ENCODE data around the gene BANK1.

Gene BANK1

GRCh38 chr4:101956068-101956825, 165.7 kb downstream of the BANK1 start:
- DNase-seq (ENCODE audit: low read depth in 2 of 2) = no peak

- DNase-seq (ENCODE audit: low read depth in 2 of 2) = no peak
Observed at GRCh38 chr4:101958547-101958946, 168.0 kb downstream of the BANK1 start.

GRCh38 chr4:101960431-101960830, 169.9 kb downstream of the BANK1 start:
- no peak for DNase-seq (ENCODE audit: low read depth in 2 of 2)

DNA sequence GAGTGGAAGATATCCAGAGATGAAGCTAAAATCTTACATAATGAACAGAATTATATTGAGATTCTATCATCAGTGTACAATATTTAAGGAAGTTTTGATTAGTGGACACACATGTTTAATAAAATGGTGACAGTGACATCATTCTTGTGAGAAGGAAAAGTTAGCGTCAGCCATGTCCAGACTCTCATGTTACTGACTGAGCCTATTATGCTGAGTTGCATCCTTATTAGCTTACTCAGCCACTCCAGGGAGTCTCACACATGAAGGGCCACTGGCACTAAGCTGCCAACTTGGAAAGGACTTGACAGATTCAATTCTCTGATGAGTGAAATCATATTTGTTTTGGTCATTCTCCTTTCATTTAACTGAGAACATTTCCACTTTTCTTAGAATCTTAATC, 170.6 kb downstream of the BANK1 start:
- DNase-seq (ENCODE audit: low read depth in 2 of 2) = no peak

DNA sequence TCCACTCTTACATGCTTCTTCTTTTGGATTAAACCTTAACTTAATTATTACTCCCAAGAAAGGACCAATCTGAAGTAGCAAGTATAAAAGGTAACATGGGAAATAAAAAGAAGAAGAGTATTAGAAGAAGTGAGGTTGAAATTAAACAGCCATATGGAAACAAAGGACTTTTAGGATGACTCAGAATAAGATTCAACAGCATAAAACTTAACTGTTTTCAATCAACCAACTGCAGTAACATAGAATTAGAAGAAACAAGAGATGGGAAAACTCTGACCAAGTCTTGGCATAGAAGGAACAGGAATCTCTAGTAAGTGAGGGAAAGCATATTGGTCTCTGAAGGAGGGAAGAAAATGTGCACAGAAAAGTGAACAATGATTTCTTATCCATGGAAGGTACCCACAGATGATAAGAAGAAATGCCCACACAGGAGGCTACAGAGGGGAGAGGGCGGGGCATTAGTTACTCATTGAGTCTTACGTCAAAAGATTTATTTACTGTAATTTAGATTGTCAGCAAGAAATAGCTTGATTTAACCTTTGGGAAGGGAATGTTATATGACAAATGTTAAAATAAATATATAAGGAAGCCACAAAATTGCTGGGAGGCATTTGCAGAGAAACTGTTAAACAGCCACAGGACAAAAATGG, 177.3 kb downstream of the BANK1 start:
- DNase-seq (ENCODE audit: low read depth in 2 of 2) = no peak

DNA sequence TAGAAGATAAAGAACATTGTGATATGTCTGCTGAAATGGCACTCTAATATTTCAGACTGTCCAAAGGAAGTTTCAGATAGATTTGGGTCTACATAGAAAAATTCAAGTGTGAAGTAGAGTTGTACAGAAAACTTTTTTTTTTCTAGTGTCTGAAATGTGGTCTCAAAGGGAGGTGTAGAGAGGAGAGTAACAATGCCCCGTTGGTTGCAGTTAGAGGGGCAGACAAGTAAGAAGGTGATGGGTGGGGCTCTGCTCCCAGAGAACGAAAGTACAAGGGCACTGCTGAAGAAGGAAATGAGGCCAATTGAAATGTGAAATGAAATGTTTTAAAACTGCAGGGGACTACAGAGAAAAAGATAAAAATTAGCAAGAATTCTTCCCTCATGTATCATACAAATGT, 177.8 kb downstream of the BANK1 start:
- DNase-seq (ENCODE audit: low read depth in 2 of 2) = no peak

GRCh38 chr4:101969965-101970364, 179.4 kb downstream of the BANK1 start:
- DNase-seq (ENCODE audit: low read depth in 2 of 2) = no peak

DNA sequence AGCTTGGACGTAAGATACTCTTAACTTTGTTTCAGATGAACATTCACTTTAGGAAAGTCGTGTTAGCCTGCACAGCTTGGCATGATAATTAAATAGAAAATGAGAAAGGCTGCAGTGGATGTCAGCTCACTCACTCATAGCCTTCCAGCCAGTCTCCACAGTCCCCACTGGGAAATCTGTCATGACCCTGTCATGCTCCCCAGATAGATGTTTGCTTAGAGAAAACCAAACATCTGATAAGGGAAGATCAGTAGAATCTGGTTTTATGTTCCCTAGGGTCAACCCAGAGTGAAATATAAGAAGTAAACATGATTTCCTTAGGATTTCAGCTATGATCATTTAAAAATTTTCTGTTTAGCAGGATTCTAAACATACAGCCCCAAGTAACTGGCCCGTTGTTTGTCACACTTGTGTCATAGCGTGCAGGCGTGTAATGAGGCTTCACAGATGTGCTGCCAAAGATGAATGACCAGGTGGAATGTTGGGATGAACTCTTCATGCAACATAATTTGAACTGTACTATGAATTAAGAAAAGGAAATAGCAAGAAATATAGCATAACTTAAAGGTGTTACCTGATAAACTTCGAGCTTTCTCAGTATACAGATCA, 180.1 kb downstream of the BANK1 start:
- no peak for DNase-seq (ENCODE audit: low read depth in 2 of 2)

- DNase-seq (ENCODE audit: low read depth in 2 of 2) = no peak
Observed at GRCh38 chr4:101972791-101973190, 182.3 kb downstream of the BANK1 start.

- no peak for DNase-seq (ENCODE audit: low read depth in 2 of 2)
Observed at GRCh38 chr4:101973361-101973760, 182.8 kb downstream of the BANK1 start.

GRCh38 chr4:101977076-101977475, 186.5 kb downstream of the BANK1 start:
- no peak for DNase-seq (ENCODE audit: low read depth in 2 of 2)

DNA sequence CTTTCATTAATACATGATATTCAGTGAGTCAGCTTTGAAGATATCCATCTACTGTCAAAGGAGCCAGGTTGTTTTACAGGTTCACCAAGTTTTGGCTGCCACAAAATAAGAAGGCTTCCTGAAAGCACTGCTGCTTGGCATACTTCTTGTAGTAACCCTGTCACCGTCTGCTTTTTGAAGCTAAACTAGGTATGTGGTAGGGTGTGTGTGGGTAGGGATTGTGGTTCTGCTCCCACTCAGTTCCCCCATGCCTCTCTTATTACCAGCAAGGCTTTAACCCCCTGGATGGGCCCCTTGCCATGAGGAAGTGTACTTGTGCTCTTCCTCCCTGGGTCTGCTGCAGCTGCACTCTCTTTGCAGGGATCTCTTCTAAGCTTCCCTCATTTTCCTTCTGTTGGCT, 191.2 kb downstream of the BANK1 start:
- DNase-seq (ENCODE audit: low read depth in 2 of 2) = no peak

GRCh38 chr4:101983835-101984234, 193.3 kb downstream of the BANK1 start:
- DNase-seq (ENCODE audit: low read depth in 2 of 2) = no peak

GRCh38 chr4:101987623-101988243, 197.2 kb downstream of the BANK1 start:
- no peak for DNase-seq (ENCODE audit: low read depth in 2 of 2)

DNA sequence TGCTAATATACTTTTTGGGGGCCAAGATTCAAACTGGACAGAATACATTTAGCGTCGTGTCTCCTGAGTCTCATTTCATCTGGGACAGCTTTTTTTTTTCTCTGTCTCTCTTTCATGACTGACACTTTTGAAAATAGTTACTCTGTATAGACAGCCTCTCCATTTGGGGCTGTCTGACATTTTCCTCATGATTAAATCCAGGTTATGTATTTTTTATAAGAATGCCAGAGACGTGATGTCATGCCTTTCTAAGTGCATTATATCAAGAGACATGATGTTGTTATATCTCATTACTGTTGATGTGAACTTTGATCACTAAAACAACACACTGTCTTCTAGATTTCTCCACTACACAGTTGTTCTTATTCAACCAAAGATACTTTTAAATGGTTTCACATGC, 199.0 kb downstream of the BANK1 start:
- no peak for DNase-seq (ENCODE audit: low read depth in 2 of 2)

GRCh38 chr4:101992446-101992845, 201.9 kb downstream of the BANK1 start:
- no peak for DNase-seq (ENCODE audit: low read depth in 2 of 2)

GRCh38 chr4:101993002-101993841, 202.7 kb downstream of the BANK1 start:
- no peak for DNase-seq (ENCODE audit: low read depth in 2 of 2)

GRCh38 chr4:101993842-101994775, 203.6 kb downstream of the BANK1 start:
- DNase-seq (ENCODE audit: low read depth in 2 of 2) = no peak

DNA sequence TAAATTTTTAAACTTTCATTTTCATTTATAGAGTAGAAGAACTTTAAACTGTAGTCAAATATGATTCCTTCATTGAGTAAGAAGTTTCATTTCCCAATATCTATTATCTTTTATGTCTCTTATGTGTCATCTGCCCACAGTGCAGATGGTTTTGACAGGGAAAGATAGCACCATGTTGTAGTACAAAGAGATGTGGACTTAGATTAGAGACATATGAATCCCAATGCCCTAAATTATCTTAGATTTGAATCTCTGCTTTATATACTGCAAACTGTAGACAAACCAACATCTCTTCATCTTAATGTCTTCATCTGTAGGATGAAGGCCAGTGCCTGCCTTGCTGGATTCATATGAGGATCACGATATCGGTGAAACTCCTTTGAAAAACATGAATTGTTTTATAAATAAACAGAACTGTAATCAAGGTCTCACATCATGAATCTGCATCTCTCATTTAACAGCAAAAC, 217.5 kb downstream of the BANK1 start:
- no peak for DNase-seq (ENCODE audit: low read depth in 2 of 2)

GRCh38 chr4:102008711-102009110, 218.2 kb downstream of the BANK1 start:
- DNase-seq (ENCODE audit: low read depth in 2 of 2) = no peak

GRCh38 chr4:102022343-102022742, 231.8 kb downstream of the BANK1 start:
- DNase-seq (ENCODE audit: low read depth in 2 of 2) = no peak

All from activated CD4-positive, alpha-beta T cell treated with anti-CD3 and anti-CD28 coated beads for 24 hours (primary cell).